GM12872 (cell line): ENCODE data around the gene ABCA4.

Experiments
- CTCF ChIP-seq: IDR thresholded peaks from 3 replicates; pipeline ENCODE4 v1.5.1; 2011; ENCODE audit warnings: low read depth, mild to moderate bottlenecking, low read length, moderate library complexity; ENCODE audit not compliant: insufficient read depth

Gene ABCA4

GRCh38 chr1:94061513-94062443 is 59.2 kb downstream of the ABCA4 start:
- TF ChIP-seq CTCF: peak; percentile 96

GRCh38 chr1:94060720-94061119 is 60.2 kb downstream of the ABCA4 start:
- no peak for TF ChIP-seq CTCF

- TF ChIP-seq CTCF: no peak
Measured at GRCh38 chr1:94058766-94059165, 62.2 kb downstream of the ABCA4 start.

GRCh38 chr1:94056996-94057395 is 64.0 kb downstream of the ABCA4 start:
- TF ChIP-seq CTCF: no peak

GRCh38 chr1:94056171-94056570 is 64.8 kb downstream of the ABCA4 start:
- TF ChIP-seq CTCF: no peak

GRCh38 chr1:94055459-94056122 is 65.4 kb downstream of the ABCA4 start:
- TF ChIP-seq CTCF: no peak

- no peak for TF ChIP-seq CTCF
Measured at GRCh38 chr1:94050675-94051074, 70.3 kb downstream of the ABCA4 start.
